ENCODE measurements around the gene TSFM.

DNA sequence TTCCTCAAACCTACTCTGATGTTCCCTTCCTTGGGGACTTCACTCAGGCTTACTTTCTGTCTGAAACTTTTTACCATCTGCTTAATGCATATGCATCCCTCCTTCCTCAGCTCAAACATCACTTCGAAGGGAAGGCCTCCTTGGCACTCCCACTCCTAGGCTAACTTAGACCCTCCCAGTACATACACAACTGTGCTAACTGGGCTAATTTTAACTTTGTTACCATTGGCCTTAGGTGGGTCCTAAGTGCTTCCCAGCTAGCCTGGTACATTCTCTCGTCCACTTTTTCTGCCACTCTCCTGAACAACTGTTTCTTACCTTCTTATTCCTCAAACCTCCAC, 6.4 kb upstream of the TSFM start:
- TF ChIP-seq, protein P1, sequence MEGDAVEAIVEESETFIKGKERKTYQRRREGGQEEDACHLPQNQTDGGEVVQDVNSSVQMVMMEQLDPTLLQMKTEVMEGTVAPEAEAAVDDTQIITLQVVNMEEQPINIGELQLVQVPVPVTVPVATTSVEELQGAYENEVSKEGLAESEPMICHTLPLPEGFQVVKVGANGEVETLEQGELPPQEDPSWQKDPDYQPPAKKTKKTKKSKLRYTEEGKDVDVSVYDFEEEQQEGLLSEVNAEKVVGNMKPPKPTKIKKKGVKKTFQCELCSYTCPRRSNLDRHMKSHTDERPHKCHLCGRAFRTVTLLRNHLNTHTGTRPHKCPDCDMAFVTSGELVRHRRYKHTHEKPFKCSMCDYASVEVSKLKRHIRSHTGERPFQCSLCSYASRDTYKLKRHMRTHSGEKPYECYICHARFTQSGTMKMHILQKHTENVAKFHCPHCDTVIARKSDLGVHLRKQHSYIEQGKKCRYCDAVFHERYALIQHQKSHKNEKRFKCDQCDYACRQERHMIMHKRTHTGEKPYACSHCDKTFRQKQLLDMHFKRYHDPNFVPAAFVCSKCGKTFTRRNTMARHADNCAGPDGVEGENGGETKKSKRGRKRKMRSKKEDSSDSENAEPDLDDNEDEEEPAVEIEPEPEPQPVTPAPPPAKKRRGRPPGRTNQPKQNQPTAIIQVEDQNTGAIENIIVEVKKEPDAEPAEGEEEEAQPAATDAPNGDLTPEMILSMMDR (conservative IDR thresholded peaks at IDR 0.05 in 1 of 2, IDR thresholded peaks at IDR 0.05 in 1 of 2; ENCODE audit: low read depth in 1 of 2, low read length in 2 of 2), result no peak
- no peak for TF ChIP-seq EZH2 (IDR thresholded peaks at IDR 0.05; ENCODE audit: low read length, missing control alignments)

All from fibroblast of lung (primary cell).